Measurements from ENCODE around the gene APP.

The APP gene

GRCh38 chr21:26125433-26126167, 45.0 kb downstream of the APP start:
- no peak for DNase-seq

GRCh38 chr21:26124896-26125295, 45.7 kb downstream of the APP start:
- DNase-seq: no peak

- no peak for DNase-seq
These were observed 46.1 kb downstream of the APP start for GRCh38 chr21:26124421-26124833.

- DNase-seq: no peak
These were observed 47.6 kb downstream of the APP start for GRCh38 chr21:26123012-26123411.

- DNase-seq: no peak
These were observed 49.7 kb downstream of the APP start for GRCh38 chr21:26120828-26121227.

- DNase-seq: no peak
These were observed 50.7 kb downstream of the APP start for GRCh38 chr21:26119906-26120305.

- no peak for DNase-seq
These were observed 51.5 kb downstream of the APP start for GRCh38 chr21:26118938-26119540.

GRCh38 chr21:26117972-26118367, 52.6 kb downstream of the APP start:
- DNase-seq: no peak

GRCh38 chr21:26117324-26117971, 53.1 kb downstream of the APP start:
- DNase-seq: no peak

- DNase-seq: no peak
These were observed 54.0 kb downstream of the APP start for GRCh38 chr21:26116456-26117011.

- no peak for DNase-seq
These were observed 54.7 kb downstream of the APP start for GRCh38 chr21:26115899-26116298.

GRCh38 chr21:26115305-26115704, 55.3 kb downstream of the APP start:
- DNase-seq: no peak

GRCh38 chr21:26112975-26113374, 57.6 kb downstream of the APP start:
- DNase-seq: no peak

GRCh38 chr21:26112127-26112742, 58.3 kb downstream of the APP start:
- DNase-seq: no peak

GRCh38 chr21:26110715-26111114, 59.9 kb downstream of the APP start:
- no peak for DNase-seq

GRCh38 chr21:26107429-26107828, 63.1 kb downstream of the APP start:
- DNase-seq: no peak

- no peak for DNase-seq
These were observed 64.0 kb downstream of the APP start for GRCh38 chr21:26106562-26106961.

GRCh38 chr21:26105819-26106218, 64.8 kb downstream of the APP start:
- no peak for DNase-seq

- no peak for DNase-seq
These were observed 70.0 kb downstream of the APP start for GRCh38 chr21:26100573-26100972.

GRCh38 chr21:26099610-26100219, 70.9 kb downstream of the APP start:
- DNase-seq: no peak

GRCh38 chr21:26098772-26099397, 71.7 kb downstream of the APP start:
- no peak for DNase-seq

GRCh38 chr21:26097475-26097874, 73.1 kb downstream of the APP start:
- DNase-seq: no peak

Measured in activated CD4-positive, alpha-beta T cell treated with anti-CD3 and anti-CD28 coated beads for 1 hour (primary cell).